ENCODE measurements around the gene CPNE5.

- TF ChIP-seq CTCF (conservative IDR thresholded peaks at IDR 0.05; ENCODE audit: low read depth, low read length) (no peak), EZH2phosphoT487 (IDR thresholded peaks at IDR 0.05; ENCODE audit: borderline replicate concordance, low read length) (no peak), EZH2 (IDR thresholded peaks at IDR 0.05; ENCODE audit: low read length, unreplicated experiment) (no peak)
These were observed 57.6 kb downstream of the CPNE5 start for GRCh38 chr6:36781669-36782068.
